K562 (cell line): ENCODE data around the gene PTBP3.

Experiments
- FOSL1 ChIP-seq: fragments of 200-800 bp; sonication (Bioruptor generic); conservative IDR thresholded peaks from 2 replicates; pipeline ENCODE4 v1.6.1; 2016; ENCODE audit warnings: missing genetic modification characterization, missing compliant biosample characterization
- MLX ChIP-seq, 2 experiments: fragments of 450-650 bp in 1 of 2; sonication (generic) in 1 of 2; formaldehyde crosslinking; conservative IDR thresholded peaks; 2 replicates each; pipeline versions ENCODE4 v1.4.0 to v1.8.1; 2020 to 2022; ENCODE audit warnings: mild to moderate bottlenecking in 1 of 2, missing genetic modification reagents in 1 of 2
- SPI1 ChIP-seq: IDR thresholded peaks from 2 replicates; pipeline ENCODE4 v1.6.1; 2011; ENCODE audit warnings: low read depth, low read length, control low read depth, borderline replicate concordance
- TARDBP ChIP-seq: fragments of 450-650 bp; IDR thresholded peaks from 2 replicates; pipeline ENCODE4 v1.6.1; 2016
- U2AF2 ChIP-seq: fragments of 200-400 bp; formaldehyde crosslinking; optimal IDR thresholded peaks from 2 replicates; pipeline ENCODE3; 2017; ENCODE audit warnings: low read depth, mild to moderate bottlenecking, low read length
- ZBTB8A ChIP-seq: fragments of 450-650 bp; IDR thresholded peaks from 2 replicates; pipeline ENCODE4 v1.6.1; 2018; ENCODE audit warnings: mild to moderate bottlenecking, moderate library complexity; ENCODE audit not compliant: partially characterized antibody
- ZNF764 ChIP-seq: fragments of 250-450 bp; sonication (Bioruptor Pico); IDR thresholded peaks from 2 replicates; pipeline ENCODE4 v1.4.0; 2020; ENCODE audit warnings: low read depth, mild to moderate bottlenecking, moderate library complexity
- TF ChIP-seq, protein P1 (sequence below), 3 experiments: IDR thresholded peaks in 2 of 3; conservative IDR thresholded peaks in 1 of 3; 2 replicates each; pipeline ENCODE4 v1.5.1; 2011 to 2012; ENCODE audit warnings: low read length in 3 of 3, mild to moderate bottlenecking in 3 of 3, control low read depth in 2 of 3, improper control_type of control experiment in 1 of 3, inconsistent platforms in 1 of 3, low read depth in 1 of 3, mixed read lengths in 1 of 3, moderate library complexity in 1 of 3; ENCODE audit not compliant: insufficient read depth in 2 of 3

GRCh38 chr9:112273876-112274275, 59.5 kb downstream of the PTBP3 start:
- TF ChIP-seq, protein P1, sequence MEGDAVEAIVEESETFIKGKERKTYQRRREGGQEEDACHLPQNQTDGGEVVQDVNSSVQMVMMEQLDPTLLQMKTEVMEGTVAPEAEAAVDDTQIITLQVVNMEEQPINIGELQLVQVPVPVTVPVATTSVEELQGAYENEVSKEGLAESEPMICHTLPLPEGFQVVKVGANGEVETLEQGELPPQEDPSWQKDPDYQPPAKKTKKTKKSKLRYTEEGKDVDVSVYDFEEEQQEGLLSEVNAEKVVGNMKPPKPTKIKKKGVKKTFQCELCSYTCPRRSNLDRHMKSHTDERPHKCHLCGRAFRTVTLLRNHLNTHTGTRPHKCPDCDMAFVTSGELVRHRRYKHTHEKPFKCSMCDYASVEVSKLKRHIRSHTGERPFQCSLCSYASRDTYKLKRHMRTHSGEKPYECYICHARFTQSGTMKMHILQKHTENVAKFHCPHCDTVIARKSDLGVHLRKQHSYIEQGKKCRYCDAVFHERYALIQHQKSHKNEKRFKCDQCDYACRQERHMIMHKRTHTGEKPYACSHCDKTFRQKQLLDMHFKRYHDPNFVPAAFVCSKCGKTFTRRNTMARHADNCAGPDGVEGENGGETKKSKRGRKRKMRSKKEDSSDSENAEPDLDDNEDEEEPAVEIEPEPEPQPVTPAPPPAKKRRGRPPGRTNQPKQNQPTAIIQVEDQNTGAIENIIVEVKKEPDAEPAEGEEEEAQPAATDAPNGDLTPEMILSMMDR (IDR thresholded peaks at IDR 0.05 in 2 of 3, conservative IDR thresholded peaks at IDR 0.05 in 1 of 3; ENCODE audit: insufficient read depth in 2 of 3, low read depth in 1 of 3, low read length in 3 of 3) = no peak
- TF ChIP-seq SPI1 (no peak), ZBTB8A (no peak), ZNF764 (CRISPR knock-in tag) (no peak), TARDBP (no peak), FOSL1 (tag) (no peak), U2AF2 (no peak), MLX (CRISPR knock-in tag; conservative IDR thresholded peaks at IDR 0.05) (no peak)
